Measurements from ENCODE around the gene BPIFB3.
"Not testable (repeated sequence)": the region's sequence is repeated elsewhere in the genome, so short reads cannot be mapped to it uniquely, and the experiment has no call there.

Gene BPIFB3

DNA sequence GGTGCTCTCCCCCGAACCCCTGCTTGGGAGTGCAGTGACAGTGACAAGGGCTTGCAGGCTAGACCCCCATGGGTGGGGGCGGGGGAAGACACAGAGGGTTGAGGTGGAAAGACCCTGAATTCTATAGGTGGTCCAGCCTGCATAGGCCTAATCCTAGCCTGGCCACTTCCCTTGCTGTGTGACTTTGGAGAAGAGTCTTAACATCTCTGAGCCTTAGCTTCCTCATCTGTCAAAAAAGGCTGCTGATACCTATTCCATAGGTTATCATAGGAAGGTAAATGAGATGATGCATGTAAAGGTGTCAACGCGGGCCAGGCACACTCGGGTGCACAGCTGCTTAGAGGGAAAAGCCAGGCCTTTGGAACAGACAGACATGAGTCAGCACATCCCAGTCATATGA is 41.5 kb downstream of the BPIFB3 start:
- H3K9me3 ChIP-seq (ENCODE audit: control insufficient read depth, insufficient read depth, low read length): no peaks in the 10 kb centered on the region
- no peaks in the 10 kb centered on the region for H3K36me3 ChIP-seq (ENCODE audit: insufficient read depth, low read length)
- H3K9ac ChIP-seq (ENCODE audit: low read depth, low read length): no peak overlapping the region
- H3K4me1 ChIP-seq (ENCODE audit: insufficient read depth, low read length): no peaks in the 10 kb centered on the region

DNA sequence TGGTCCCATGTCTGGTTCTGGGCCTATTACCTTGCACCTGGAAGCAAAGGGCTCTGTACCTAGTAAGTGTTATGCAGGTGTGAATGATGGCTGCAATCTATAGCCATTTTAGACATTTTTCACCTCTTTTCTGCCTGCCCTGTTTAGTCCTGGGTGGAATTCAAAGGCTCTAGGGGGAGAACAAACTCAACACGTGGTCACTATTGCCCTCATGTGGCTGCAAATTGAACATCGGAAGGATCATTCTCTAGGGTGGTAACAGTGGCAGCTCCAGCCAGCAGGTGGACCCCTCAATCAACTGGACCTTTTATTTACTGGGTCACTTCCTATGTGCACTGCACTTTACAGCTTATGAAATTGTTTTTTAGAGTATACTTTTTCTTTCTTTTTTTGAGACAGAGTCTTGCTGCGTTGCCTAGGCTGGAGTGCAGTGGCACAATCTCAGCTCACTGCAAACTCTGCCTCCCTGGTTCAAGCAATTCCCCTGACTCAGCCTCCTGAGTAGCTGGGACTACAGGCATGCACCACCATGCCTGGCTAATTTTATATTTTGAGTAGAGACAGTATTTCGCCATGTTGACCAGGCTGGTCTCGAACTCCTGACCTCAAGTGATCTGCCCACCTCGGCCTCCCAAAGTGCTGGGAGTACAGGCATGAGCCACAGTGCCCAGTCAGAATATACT is 42.3 kb downstream of the BPIFB3 start:
- H3K9me3 ChIP-seq (ENCODE audit: control insufficient read depth, insufficient read depth, low read length); H3K4me1 ChIP-seq (ENCODE audit: insufficient read depth, low read length); H3K9ac ChIP-seq (ENCODE audit: low read depth, low read length); H3K36me3 ChIP-seq (ENCODE audit: insufficient read depth, low read length): not testable (repeated sequence)

DNA sequence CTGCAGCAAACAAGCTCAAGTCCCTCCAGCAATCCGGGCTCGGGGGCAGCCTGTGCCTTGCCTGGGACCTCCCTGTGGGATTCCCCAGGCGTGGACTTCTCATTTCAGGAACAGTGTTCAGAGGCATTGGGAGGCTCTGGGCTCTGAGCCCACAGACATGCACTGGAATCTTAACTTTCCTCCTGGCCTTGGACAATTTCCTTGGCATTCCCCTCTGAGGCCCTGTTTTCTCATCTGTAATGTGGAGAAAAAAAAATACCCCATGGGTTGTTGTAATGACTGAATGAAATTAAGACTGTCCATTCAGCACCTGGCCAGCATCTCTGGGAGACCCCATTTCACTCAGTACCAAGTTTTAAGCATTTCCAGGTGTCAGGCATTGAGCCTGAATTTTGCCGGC is 43.3 kb downstream of the BPIFB3 start:
- H3K36me3 ChIP-seq (ENCODE audit: insufficient read depth, low read length): no peaks in the 10 kb centered on the region
- H3K4me1 ChIP-seq (ENCODE audit: insufficient read depth, low read length): no peaks in the 10 kb centered on the region
- H3K9ac ChIP-seq (ENCODE audit: low read depth, low read length): no peak overlapping the region
- no peaks in the 10 kb centered on the region for H3K9me3 ChIP-seq (ENCODE audit: control insufficient read depth, insufficient read depth, low read length)

DNA sequence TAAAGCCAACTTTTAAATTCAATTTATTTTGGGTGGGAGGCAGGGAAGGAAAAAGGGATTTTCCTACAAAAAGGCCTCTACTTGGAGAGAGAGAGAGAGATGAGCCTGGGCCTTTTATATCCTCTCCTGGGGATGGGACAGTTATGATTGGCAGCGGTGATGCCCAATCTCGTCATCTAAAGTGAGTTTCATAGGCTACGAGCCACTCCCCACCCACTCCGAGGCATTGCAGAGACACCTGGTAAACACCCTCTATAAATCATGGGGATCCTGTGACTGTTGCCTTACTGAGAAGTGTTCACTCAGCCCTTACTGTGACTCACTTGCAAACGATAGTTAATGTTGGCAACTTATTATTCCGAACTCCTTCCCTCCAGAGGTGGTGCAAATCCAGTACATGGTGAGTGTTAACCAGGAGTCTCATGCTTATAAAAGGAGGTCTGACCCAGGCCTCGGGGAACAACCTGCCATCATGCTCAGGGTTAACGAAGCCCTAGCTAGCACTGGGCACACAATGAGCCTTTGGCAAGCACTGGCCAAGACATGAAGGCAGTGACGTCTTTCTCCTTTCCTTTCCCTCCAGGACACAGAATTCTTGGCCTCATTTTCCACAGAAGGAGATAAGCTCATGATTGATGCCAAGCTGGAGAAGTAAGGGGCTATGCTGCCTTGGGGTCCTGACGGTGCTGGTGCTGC is 46.3 kb downstream of the BPIFB3 start:
- no peaks in the 10 kb centered on the region for H3K9me3 ChIP-seq (ENCODE audit: control insufficient read depth, insufficient read depth, low read length)
- H3K4me1 ChIP-seq (ENCODE audit: insufficient read depth, low read length): no peaks in the 10 kb centered on the region
- H3K36me3 ChIP-seq (ENCODE audit: insufficient read depth, low read length): no peaks in the 10 kb centered on the region
- no peak overlapping the region for H3K9ac ChIP-seq (ENCODE audit: low read depth, low read length)

DNA sequence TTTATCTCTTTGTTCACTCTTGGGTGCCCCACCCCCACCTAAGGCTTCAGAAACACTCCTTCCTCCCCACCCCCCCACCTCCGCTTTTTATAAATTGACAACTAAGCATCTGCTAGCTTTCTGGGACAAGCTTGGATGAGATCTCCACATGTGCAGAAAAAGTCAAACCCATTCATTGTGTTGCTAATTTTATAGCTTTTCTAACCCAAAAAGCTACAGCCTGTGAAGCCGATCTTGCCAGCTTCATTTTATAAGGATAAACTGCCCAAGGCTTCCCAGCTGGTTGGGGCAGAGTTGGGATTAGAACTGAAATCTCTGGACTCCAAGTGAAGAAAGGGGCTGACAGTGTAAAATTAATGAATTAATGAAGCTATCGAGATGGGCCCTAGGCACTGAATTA is 49.9 kb downstream of the BPIFB3 start:
- Histone ChIP-seq H3K9me3 (ENCODE audit: control insufficient read depth, insufficient read depth, low read length) (no peaks in the 10 kb centered on the region), H3K9ac (ENCODE audit: low read depth, low read length) (no peak overlapping the region), H3K36me3 (ENCODE audit: insufficient read depth, low read length) (no peaks in the 10 kb centered on the region), H3K4me1 (ENCODE audit: insufficient read depth, low read length) (no peaks in the 10 kb centered on the region)

DNA sequence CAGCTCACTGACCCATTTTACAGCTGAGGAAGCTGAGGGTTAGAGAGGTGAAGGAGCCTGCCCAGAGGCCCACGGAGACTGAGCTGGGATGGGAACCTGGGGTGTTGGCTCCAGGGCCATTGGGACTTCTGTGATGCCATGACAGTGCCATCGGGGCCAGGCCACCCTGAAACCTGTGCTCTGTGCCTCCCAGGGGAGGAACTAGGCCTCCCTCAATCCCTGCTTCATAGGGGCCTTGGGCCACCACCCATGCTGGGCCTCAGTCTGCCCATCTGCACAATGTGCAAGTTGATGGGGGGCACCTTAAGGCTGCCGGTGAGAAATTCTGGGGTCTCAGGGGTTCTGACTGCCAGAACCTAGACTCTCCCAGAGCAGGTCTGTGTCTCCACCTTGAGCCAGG is 50.6 kb downstream of the BPIFB3 start:
- no peaks in the 10 kb centered on the region for H3K36me3 ChIP-seq (ENCODE audit: insufficient read depth, low read length)
- H3K9me3 ChIP-seq (ENCODE audit: control insufficient read depth, insufficient read depth, low read length): no peaks in the 10 kb centered on the region
- H3K4me1 ChIP-seq (ENCODE audit: insufficient read depth, low read length): no peaks in the 10 kb centered on the region
- H3K9ac ChIP-seq (ENCODE audit: low read depth, low read length): no peak overlapping the region

DNA sequence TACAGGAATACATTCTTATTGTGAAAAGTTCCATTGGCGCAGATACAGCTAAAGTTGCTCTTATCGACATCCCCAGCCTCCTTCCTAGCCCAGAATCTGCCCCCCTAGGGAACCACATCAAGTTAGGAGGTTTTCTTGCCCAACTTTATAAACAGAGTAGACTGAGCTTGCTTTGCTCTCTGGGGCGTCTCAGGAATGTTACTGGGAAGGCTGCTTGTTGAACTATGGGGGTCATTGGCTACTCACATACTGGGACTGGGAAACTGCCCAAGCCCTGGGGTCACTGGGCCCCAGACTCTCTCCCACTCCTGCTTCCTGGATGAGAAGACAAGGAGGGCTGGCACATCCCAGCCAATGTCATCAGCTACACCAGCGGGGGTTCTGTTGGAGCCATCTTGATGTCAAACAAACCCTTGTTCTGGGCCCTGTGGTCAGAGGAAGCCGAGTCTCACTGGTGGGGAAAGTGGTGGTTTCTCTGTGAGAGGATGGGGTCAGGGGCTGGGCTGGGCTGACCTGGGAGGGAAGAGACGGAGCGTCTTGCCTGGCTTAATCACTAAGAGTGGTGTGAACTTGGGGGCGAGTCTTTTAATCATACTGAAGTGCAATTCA is 51.7 kb downstream of the BPIFB3 start:
- Histone ChIP-seq H3K9me3 (ENCODE audit: control insufficient read depth, insufficient read depth, low read length) (no peaks in the 10 kb centered on the region), H3K4me1 (ENCODE audit: insufficient read depth, low read length) (no peaks in the 10 kb centered on the region), H3K36me3 (ENCODE audit: insufficient read depth, low read length) (no peaks in the 10 kb centered on the region), H3K9ac (ENCODE audit: low read depth, low read length) (no peak overlapping the region)

DNA sequence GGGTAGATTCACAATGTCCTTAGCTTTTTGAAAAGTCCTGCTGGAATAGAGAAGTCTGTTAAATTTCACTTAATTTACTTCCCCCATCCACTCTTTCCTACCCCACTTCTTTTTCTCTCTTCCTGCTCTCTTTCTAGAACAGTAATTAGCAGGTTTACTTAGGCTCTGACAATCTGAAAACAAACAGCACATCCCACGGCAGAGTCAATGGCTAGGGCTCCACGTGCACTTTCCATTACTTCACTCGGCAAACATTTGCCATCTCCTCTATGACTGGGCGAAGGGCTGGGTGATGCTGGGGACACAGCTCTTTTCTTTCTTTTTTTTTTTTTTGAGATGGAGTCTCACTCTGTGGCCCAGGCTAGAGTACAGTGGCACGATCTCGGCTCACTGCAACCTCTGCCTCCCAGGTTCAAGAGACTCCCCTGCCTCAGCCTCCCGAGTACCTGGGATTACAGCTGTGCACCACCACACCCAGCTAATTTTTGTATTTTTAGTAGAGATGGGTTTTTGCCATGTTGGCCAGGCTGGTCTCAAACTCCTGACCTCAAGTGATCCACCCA is 52.4 kb downstream of the BPIFB3 start:
- not testable (repeated sequence) for H3K9ac ChIP-seq (ENCODE audit: low read depth, low read length); H3K4me1 ChIP-seq (ENCODE audit: insufficient read depth, low read length); H3K36me3 ChIP-seq (ENCODE audit: insufficient read depth, low read length); H3K9me3 ChIP-seq (ENCODE audit: control insufficient read depth, insufficient read depth, low read length)

DNA sequence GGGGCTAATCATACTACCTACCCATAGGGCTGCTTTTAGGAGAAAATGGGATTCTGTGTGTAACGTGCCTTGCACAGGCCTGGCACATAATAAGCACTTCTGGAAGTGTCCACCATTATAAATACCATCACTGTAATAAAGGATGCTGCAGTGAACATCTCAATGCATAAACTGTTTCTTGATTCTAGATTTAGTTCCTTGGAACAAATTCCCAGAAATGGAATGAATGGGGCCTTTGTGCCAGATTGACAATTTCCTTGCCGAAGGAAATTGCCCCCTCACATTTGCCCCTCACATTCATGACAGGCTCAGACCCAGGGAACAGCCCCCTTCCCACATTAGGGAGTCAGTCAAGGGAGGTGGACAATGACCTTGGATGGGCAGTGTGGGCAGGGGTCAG is 55.0 kb downstream of the BPIFB3 start:
- H3K36me3 ChIP-seq (ENCODE audit: insufficient read depth, low read length): no peaks in the 10 kb centered on the region
- no peaks in the 10 kb centered on the region for H3K4me1 ChIP-seq (ENCODE audit: insufficient read depth, low read length)
- H3K9me3 ChIP-seq (ENCODE audit: control insufficient read depth, insufficient read depth, low read length): no peaks in the 10 kb centered on the region
- no peak overlapping the region for H3K9ac ChIP-seq (ENCODE audit: low read depth, low read length)

DNA sequence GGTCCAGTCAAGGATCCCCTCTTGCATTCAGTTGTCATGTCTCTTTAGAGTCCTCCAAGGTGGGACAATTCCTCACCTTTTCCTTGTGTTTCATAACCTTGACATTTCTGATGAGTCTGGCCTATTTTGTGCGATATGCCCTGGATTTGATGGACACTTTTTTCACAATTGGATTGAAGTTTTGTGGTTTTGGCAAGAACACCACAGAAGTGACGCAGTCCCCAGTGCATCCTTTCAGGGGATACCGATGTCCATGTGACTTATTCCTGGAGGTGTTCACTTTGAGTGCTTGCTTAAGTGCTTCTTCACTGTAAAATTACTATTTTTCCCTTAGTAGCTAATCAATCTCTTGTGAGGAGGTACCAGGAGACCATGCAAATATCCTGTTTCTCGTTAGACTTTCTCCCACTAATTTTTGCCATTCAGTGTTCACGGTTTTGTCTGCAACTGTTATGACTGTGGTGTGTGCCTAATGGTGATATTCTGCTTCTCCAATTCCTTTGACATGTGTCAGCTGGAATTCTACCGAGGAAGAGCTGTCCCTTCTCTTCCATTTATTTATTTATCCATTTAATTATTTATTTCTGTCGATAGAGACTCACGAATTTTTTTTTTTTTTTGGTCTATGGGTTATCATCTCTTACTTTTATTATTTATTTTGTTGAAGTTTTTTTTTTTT is 56.6 kb downstream of the BPIFB3 start:
- no peaks in the 10 kb centered on the region for H3K9me3 ChIP-seq (ENCODE audit: control insufficient read depth, insufficient read depth, low read length)
- H3K4me1 ChIP-seq (ENCODE audit: insufficient read depth, low read length): no peaks in the 10 kb centered on the region
- no peak overlapping the region for H3K9ac ChIP-seq (ENCODE audit: low read depth, low read length)
- no peaks in the 10 kb centered on the region for H3K36me3 ChIP-seq (ENCODE audit: insufficient read depth, low read length)

DNA sequence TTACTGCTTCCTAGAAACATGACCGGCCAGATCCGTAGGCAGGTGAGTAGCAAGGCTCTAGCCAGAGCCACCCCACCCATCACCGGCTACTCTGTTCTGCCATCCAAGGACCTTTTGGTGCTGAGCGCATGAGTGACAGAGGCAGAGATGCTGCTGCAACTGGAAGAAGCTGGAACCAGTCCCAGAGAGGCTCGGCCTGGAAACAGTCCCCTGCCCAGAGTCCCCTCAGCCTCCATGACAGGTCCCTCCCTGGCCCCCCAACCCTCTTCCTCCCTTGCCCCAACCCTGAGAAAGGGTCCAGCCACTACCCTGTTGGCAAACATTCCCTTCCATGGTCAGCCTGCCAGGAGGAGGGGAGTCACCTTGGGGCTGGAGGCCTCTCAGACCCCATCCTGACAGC is 57.6 kb downstream of the BPIFB3 start:
- H3K36me3 ChIP-seq (ENCODE audit: insufficient read depth, low read length): no peaks in the 10 kb centered on the region
- H3K4me1 ChIP-seq (ENCODE audit: insufficient read depth, low read length): no peaks in the 10 kb centered on the region
- no peaks in the 10 kb centered on the region for H3K9me3 ChIP-seq (ENCODE audit: control insufficient read depth, insufficient read depth, low read length)
- no peak overlapping the region for H3K9ac ChIP-seq (ENCODE audit: low read depth, low read length)

DNA sequence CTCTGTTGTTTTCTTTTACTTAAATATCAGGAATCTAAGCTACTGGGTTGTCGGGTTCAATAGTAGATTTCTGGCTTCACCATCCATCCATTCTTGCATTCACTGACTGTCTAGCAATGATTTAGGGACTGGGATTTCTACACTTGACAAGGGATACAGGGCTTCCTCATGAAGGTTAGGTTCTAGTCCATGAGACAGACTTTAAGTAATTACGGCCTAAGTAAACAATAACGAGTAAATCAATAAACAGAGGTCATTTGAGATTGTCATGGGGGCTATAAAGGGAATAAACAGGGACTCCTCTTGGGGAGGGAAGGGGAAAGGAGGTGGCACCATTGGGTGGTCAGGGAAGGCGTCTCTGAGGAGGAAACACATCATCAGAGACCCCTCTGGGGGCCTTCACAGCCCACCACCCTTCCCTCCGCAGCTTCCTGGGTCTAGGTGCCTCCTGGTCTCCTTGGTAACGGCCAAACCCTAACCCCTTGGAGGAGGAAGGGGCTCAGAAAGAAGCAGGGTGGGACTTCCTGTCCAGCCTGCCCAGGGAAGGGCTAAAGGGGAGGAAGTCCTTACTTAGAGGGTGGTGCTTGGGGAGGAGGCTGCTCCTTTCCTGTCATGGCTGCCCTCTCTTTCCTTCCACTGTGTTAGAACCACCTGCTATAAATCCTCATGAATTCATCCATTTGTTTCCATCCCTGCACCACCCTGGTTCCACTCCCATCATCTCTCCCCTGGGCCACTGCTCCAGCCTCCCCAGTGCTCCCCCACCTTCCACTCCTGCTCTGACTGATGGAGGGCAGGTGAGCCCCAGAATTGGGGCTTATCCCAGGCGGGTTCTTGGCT is 59.1 kb downstream of the BPIFB3 start:
- no peak overlapping the region for H3K9ac ChIP-seq (ENCODE audit: low read depth, low read length)
- H3K36me3 ChIP-seq (ENCODE audit: insufficient read depth, low read length): no peaks in the 10 kb centered on the region
- H3K9me3 ChIP-seq (ENCODE audit: control insufficient read depth, insufficient read depth, low read length): no peaks in the 10 kb centered on the region
- H3K4me1 ChIP-seq (ENCODE audit: insufficient read depth, low read length): no peaks in the 10 kb centered on the region

DNA sequence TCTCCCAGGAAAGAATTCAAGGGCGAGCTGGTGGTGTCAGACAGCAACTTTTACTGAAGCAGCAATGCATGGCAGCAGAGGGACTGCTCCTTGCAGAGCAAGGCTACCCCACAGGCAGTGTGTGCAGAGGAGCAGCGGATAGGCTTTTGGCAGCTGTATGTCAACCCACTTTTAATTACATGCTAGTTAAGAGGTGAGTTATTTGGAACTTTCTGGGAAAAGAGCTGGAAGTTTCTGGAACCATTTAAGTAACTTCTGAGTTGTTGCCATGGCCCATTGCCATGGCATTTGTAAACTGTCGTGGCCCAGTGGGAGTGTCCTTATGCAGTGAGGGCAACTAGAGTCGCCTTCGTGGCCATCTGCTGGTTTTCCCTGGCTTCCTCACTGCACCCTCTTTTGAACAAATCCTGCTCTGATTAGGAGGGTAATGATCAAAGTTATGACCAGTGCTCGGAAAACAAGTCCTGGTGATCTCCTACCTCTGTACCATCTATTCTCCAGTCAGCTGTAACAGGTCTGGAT is 59.7 kb downstream of the BPIFB3 start:
- Histone ChIP-seq H3K9me3 (ENCODE audit: control insufficient read depth, insufficient read depth, low read length) (no peaks in the 10 kb centered on the region), H3K9ac (ENCODE audit: low read depth, low read length) (no peak overlapping the region), H3K4me1 (ENCODE audit: insufficient read depth, low read length) (no peaks in the 10 kb centered on the region), H3K36me3 (ENCODE audit: insufficient read depth, low read length) (no peaks in the 10 kb centered on the region)

DNA sequence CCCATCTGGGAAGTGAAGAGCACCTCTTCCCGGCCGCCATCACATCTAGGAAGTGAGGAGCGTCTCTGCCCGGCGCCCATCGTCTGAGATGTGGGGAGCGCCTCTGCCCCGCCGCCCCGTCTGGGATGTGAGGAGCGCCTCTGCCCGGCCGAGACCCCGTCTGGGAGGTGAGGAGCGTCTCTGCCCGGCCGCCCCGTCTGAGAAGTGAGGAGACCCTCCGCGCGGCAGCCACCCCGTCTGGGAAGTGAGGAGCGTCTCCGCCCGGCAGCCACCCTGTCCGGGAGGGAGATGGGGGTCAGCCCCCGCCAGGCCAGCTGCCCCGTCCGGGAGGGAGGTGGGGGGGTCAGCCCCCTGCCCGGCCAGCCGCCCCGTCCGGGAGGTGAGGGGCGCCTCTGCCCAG is 61.8 kb downstream of the BPIFB3 start:
- not testable (repeated sequence) for H3K9ac ChIP-seq (ENCODE audit: low read depth, low read length); H3K4me1 ChIP-seq (ENCODE audit: insufficient read depth, low read length); H3K9me3 ChIP-seq (ENCODE audit: control insufficient read depth, insufficient read depth, low read length); H3K36me3 ChIP-seq (ENCODE audit: insufficient read depth, low read length)

Measured in ES-I3 (cell line).